HUES48 (cell line): ENCODE results near the gene C20orf144.
"Not testable (repeated sequence)": the region's sequence is repeated elsewhere in the genome, so short reads cannot be mapped to it uniquely, and the experiment has no call there.

Experiments used
- H3K27ac ChIP-seq: one replicate; pipeline ENCODE4 v1.7.0; 2013; ENCODE audit warnings: low read depth, low read length, inconsistent platforms
- H3K27me3 ChIP-seq: 2 replicates; pipeline ENCODE4 v1.6.1; 2013; ENCODE audit warnings: mild to moderate bottlenecking, low read length; ENCODE audit not compliant: control insufficient read depth, insufficient read depth
- H3K36me3 ChIP-seq: 2 replicates; pipeline ENCODE4 v1.6.1; 2013; ENCODE audit warnings: low read length; ENCODE audit not compliant: control insufficient read depth, insufficient read depth
- H3K4me1 ChIP-seq: 2 replicates; pipeline ENCODE4 v1.6.1; 2013; ENCODE audit warnings: mild to moderate bottlenecking, low read length; ENCODE audit not compliant: control insufficient read depth, insufficient read depth
- H3K4me3 ChIP-seq: 2 replicates; pipeline ENCODE4 v1.5.1; 2013; ENCODE audit warnings: mild to moderate bottlenecking, low read depth, low read length
- H3K9ac ChIP-seq: 2 replicates; pipeline ENCODE4 v1.6.1; 2013; ENCODE audit warnings: mild to moderate bottlenecking, low read depth, low read length, moderate library complexity
- H3K9me3 ChIP-seq: 2 replicates; pipeline ENCODE4 v1.6.1; 2013; ENCODE audit warnings: low read length; ENCODE audit not compliant: control insufficient read depth, insufficient read depth

Gene C20orf144

DNA sequence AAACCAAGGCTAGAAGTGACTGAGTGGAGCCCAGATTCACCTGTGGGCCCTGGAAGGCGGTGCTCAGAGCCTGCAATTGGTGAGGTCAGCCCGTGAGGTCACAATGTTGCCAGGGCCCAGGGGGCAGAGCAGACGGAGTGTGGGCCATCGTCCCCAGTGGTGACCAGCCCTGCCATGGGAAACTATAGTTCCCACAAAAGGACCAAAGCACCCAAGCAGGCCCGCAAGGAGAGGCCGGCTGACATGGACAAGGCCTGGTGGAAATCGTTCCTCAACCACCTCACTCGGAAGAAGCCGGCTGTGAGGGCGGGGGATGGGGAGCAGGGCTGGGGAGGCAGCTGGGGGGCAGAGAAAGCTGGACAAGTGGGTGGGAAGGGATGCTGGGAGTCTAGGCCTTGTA, at the start of gene C20orf144:
Gene C20orf144 (plus strand): TSS at position 156 of the 400 bp plus-strand sequence. CDS start 19 bp downstream, at position 175.
- H3K4me1 ChIP-seq: peaks cover 23% of the 10 kb centered on the region

GRCh38 chr20:33621717-33622400, 40.3 kb upstream of the C20orf144 start:
- Histone ChIP-seq H3K4me3 (no peak overlapping the region), H3K36me3 (peaks cover 47% of the 10 kb centered on the region), H3K4me1 (no peaks in the 10 kb centered on the region), H3K9me3 (no peaks in the 10 kb centered on the region), H3K9ac (no peak overlapping the region), H3K27me3 (no peaks in the 10 kb centered on the region), H3K27ac (no peak overlapping the region)

More for the DNA sequence above, at the start of gene C20orf144:
- H3K4me3 ChIP-seq: peak within 1 kb of the TSS; percentile 93
- peak within 1 kb of the TSS; percentile 81 for H3K27ac ChIP-seq
- H3K9me3 ChIP-seq: no peaks in the 10 kb centered on the region
- H3K9ac ChIP-seq: peak within 1 kb of the TSS; percentile 68
- peaks cover 16% of the 10 kb centered on the region; the same call in 1 of the 2 replicates for H3K36me3 ChIP-seq
- H3K27me3 ChIP-seq: no peaks in the 10 kb centered on the region

- no peak overlapping the region for H3K27ac ChIP-seq
- H3K36me3 ChIP-seq: peaks cover 48% of the 10 kb centered on the region
- no peaks in the 10 kb centered on the region for H3K27me3 ChIP-seq
- H3K4me3 ChIP-seq: no peak overlapping the region
- no peaks in the 10 kb centered on the region for H3K9me3 ChIP-seq
- H3K9ac ChIP-seq: no peak overlapping the region
- H3K4me1 ChIP-seq: no peaks in the 10 kb centered on the region
Measured at GRCh38 chr20:33622705-33623365, 39.3 kb upstream of the C20orf144 start.

- Histone ChIP-seq H3K9ac (no peak overlapping the region), H3K27ac (no peak overlapping the region), H3K4me3 (no peak overlapping the region), H3K4me1 (no peaks in the 10 kb centered on the region), H3K36me3 (peaks cover 58% of the 10 kb centered on the region), H3K27me3 (no peaks in the 10 kb centered on the region), H3K9me3 (no peaks in the 10 kb centered on the region)
Measured at GRCh38 chr20:33624399-33624798, 37.7 kb upstream of the C20orf144 start.

DNA sequence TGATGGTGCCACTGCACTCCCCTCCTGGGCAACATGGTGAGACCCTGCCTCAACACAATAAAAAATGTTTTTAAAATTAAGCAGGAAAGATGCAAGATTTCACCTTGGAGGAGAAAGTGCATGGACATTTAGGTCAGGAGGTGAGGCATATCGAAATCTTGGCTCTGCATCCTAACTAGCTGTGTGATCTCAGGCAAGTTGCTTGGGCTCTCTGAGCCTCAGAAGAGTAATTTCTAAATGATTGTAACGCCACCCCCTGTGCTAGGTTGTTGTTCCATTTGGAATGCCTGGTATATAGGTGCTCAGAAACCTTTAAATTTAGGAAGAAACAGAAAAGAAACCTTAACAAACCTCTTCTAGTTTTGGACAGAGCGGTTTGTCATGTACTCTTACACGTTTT, 35.9 kb upstream of the C20orf144 start:
- Histone ChIP-seq H3K36me3 (peaks cover 69% of the 10 kb centered on the region), H3K9me3 (no peaks in the 10 kb centered on the region), H3K9ac (no peak overlapping the region)

GRCh38 chr20:33627577-33628216, 34.4 kb upstream of the C20orf144 start:
- Histone ChIP-seq H3K27me3 (no peaks in the 10 kb centered on the region), H3K9me3 (no peaks in the 10 kb centered on the region), H3K4me1 (no peaks in the 10 kb centered on the region), H3K36me3 (peaks cover 75% of the 10 kb centered on the region), H3K9ac (no peak overlapping the region), H3K27ac (no peak overlapping the region), H3K4me3 (no peak overlapping the region)

More for the DNA sequence above, 35.9 kb upstream of the C20orf144 start:
- H3K27me3 ChIP-seq: no peaks in the 10 kb centered on the region
- no peak overlapping the region for H3K27ac ChIP-seq
- no peak overlapping the region for H3K4me3 ChIP-seq
- H3K4me1 ChIP-seq: no peaks in the 10 kb centered on the region

GRCh38 chr20:33629533-33629932, 32.6 kb upstream of the C20orf144 start:
- Histone ChIP-seq H3K27ac (no peak overlapping the region), H3K36me3 (peaks cover 66% of the 10 kb centered on the region), H3K9me3 (no peaks in the 10 kb centered on the region), H3K4me3 (no peak overlapping the region), H3K4me1 (no peaks in the 10 kb centered on the region), H3K27me3 (no peaks in the 10 kb centered on the region), H3K9ac (no peak overlapping the region)

GRCh38 chr20:33629979-33630378, 32.1 kb upstream of the C20orf144 start:
- no peaks in the 10 kb centered on the region for H3K4me1 ChIP-seq
- H3K9me3 ChIP-seq: no peaks in the 10 kb centered on the region
- H3K9ac ChIP-seq: no peak overlapping the region
- H3K27me3 ChIP-seq: no peaks in the 10 kb centered on the region
- H3K36me3 ChIP-seq: peaks cover 61% of the 10 kb centered on the region
- no peak overlapping the region for H3K27ac ChIP-seq
- no peak overlapping the region for H3K4me3 ChIP-seq

DNA sequence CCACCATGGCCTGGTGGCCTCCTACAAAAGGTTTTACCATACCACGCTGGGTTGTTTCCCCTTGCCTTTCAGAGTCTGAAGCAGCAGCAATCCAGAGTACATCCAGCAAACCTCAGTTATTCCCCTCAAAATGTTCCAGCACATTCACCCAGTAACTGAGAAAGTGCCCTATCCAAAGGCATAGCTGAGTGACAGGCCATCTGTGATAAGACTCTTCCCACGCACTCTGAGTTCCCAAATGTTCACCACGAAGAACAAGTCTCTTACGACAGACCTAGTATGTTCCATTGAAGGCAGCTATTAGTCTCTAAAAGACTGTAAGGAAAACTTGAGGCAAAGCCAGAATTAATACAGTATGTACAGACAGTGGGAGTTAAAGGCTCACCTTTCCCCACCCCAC, 31.6 kb upstream of the C20orf144 start:
- H3K4me1 ChIP-seq: no peaks in the 10 kb centered on the region
- H3K36me3 ChIP-seq: peaks cover 56% of the 10 kb centered on the region
- no peaks in the 10 kb centered on the region for H3K9me3 ChIP-seq
- H3K9ac ChIP-seq: no peak overlapping the region
- no peaks in the 10 kb centered on the region for H3K27me3 ChIP-seq
- H3K4me3 ChIP-seq: no peak overlapping the region
- no peak overlapping the region for H3K27ac ChIP-seq

DNA sequence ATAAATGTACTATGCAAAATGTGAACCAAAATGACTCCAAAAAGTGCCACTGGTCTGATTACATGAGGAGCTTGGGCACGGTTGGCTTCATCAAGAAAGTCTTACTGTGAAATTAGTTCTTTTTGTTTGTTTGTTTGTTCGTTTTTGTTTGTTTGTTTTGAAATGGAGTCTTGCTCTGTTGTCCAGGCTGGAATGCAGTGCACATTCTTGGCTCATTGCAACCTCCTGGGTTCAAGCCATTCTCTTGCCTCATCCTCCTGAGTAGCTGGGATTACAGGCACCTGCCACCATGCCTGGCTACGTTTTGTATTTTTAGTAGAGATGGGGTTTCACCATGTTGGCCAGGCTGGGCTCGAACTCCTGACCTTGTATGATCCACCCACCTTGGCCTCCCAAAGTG, 30.2 kb upstream of the C20orf144 start:
- H3K4me1 ChIP-seq, H3K4me3 ChIP-seq, H3K9me3 ChIP-seq, H3K27me3 ChIP-seq, H3K27ac ChIP-seq, H3K9ac ChIP-seq: not testable (repeated sequence)
- H3K36me3 ChIP-seq: peaks cover 54% of the 10 kb centered on the region

GRCh38 chr20:33635341-33635740, 26.8 kb upstream of the C20orf144 start:
- no peaks in the 10 kb centered on the region for H3K9me3 ChIP-seq
- H3K36me3 ChIP-seq: peaks cover 51% of the 10 kb centered on the region
- H3K4me1 ChIP-seq: no peaks in the 10 kb centered on the region
- H3K27me3 ChIP-seq: no peaks in the 10 kb centered on the region
- no peak overlapping the region for H3K4me3 ChIP-seq
- H3K9ac ChIP-seq: no peak overlapping the region
- no peak overlapping the region for H3K27ac ChIP-seq
